Measurements from ENCODE around the gene KIF20A.

GRCh38 chr5:138179277-138179857, 455 bp downstream of the KIF20A start:
- TF ChIP-seq CTCF (IDR thresholded peaks at IDR 0.05) (no peak), EP300 (IDR thresholded peaks at IDR 0.05) (no peak)

Measured in tibial nerve (tissue), 4 donors.